Activated T-helper 9 cell treated with anti-CD3 and anti-CD28 coated beads, Interleukin-2, amount 50 U/mL, for 16 hours (primary cell): Measurements from ENCODE around the gene ANKS3.

Experiments used
- DNase-seq: peaks from one replicate; pipeline ENCODE4 v3.0.0-alpha.2; 2020; ENCODE audit warnings: low read depth

Gene ANKS3

GRCh38 chr16:4646773-4647643, 87.1 kb downstream of the ANKS3 start:
- no peak for DNase-seq
